Gastroesophageal sphincter (tissue), 4 donors: Measurements from ENCODE around the gene UAP1L1. TPM values are rescaled to one million over a fixed set of nuclear protein-coding genes. Genes with fewer than 3 reads are reported as not detected.

Experiments
- ATAC-seq: fragments of 150-250 bp; one replicate; pipeline ENCODE4 v1.9.1; 2016; ENCODE audit warnings: mild to moderate bottlenecking, moderate library complexity
- H3K27ac ChIP-seq, 4 donors: fragments of 200-600 bp; sonication (generic) in 3 of 4; 1 replicate in 3 of 4; 2 replicates in 1 of 4; pipeline ENCODE4 v1.5.1; 2016 to 2019
- H3K27me3 ChIP-seq: fragments of 200-600 bp; sonication (generic); one replicate; pipeline ENCODE4 v1.5.1; 2019
- H3K36me3 ChIP-seq, 2 donors: fragments of 200-600 bp; sonication (generic); one replicate each; pipeline ENCODE4 v1.5.1; 2019; ENCODE audit warnings: control low read depth in 1 of 2
- H3K4me1 ChIP-seq, 3 donors: fragments of 200-600 bp; sonication (generic); 1 replicate in 2 of 3; 2 replicates in 1 of 3; pipeline ENCODE4 v1.5.1; 2016 to 2019; ENCODE audit warnings: control low read depth in 2 of 3
- H3K4me3 ChIP-seq, 2 donors: fragments of 200-600 bp; sonication (generic); one replicate each; pipeline ENCODE4 v1.5.1; 2019; ENCODE audit warnings: mild to moderate bottlenecking in 1 of 2, moderate library complexity in 1 of 2
- H3K9me3 ChIP-seq, 3 donors: fragments of 200-600 bp; sonication (generic); one replicate each; pipeline ENCODE4 v1.5.1; 2017 to 2019; ENCODE audit warnings: control low read depth in 2 of 3
- CTCF ChIP-seq, 4 experiments: fragments of 200-600 bp in 2 of 4; fragments of 450-650 bp in 2 of 4; sonication (generic) in 1 of 4; IDR thresholded peaks; one replicate each; pipeline ENCODE4 v1.5.1; 2017 to 2019; ENCODE audit warnings: antibody characterized with exemption in 4 of 4, mild to moderate bottlenecking in 2 of 4, moderate library complexity in 2 of 4
- EP300 ChIP-seq: sonication (generic); formaldehyde crosslinking; IDR thresholded peaks from one replicate; pipeline ENCODE4 v1.6.1; 2017; ENCODE audit warnings: antibody characterized with exemption, mild to moderate bottlenecking
- POLR2A ChIP-seq, 2 donors: fragments of 450-650 bp; IDR thresholded peaks; one replicate each; pipeline ENCODE4 v1.6.1; 2017; ENCODE audit warnings: antibody characterized with exemption in 2 of 2, mild to moderate bottlenecking in 2 of 2, moderate library complexity in 1 of 2
- POLR2AphosphoS5 ChIP-seq: sonication (generic); formaldehyde crosslinking; IDR thresholded peaks from one replicate; pipeline ENCODE4 v1.6.1; 2017; ENCODE audit warnings: antibody characterized with exemption
- WGBS, 2 donors: methylation state at CpG; one replicate each; pipeline ENCODE4 v1.1.5; 2018; ENCODE audit warnings: low coverage in 1 of 2; 5-methylcytosine and 5-hydroxymethylcytosine counted together
- total RNA-seq, 4 donors: library from RNA; depleted of rRNA; stranded (reverse); fragments of >200 nt; gene quantifications; one replicate each; pipeline ENCODE4 v1.1.0, GENCODE V29; 2016

The UAP1L1 gene
- total RNA-seq, 4 donors from 2014 or later = 4.2 to 7.3 (median 6.0) TPM

- Histone ChIP-seq H3K9me3 (no peaks in the 10 kb centered on the region), H3K4me3 (no peak overlapping the region), H3K27me3 (peaks cover 16% of the 10 kb centered on the region), H3K27ac (peak overlapping the region in 1 of 4 donors; percentile 17), H3K4me1 (peaks cover 0 to 18% (median 13%) of the 10 kb centered on the region in 3 donors), H3K36me3 (peaks cover 0 to 28% of the 10 kb centered on the region in 2 donors)
- WGBS, 2 donors = 0% methylated on average over 3 of the region's 24 CpGs; no CpG with 5 or more reads in 1 of the 2 donors
- no peak for TF ChIP-seq POLR2A (IDR thresholded peaks at IDR 0.05)
- peak; percentile 6 for TF ChIP-seq POLR2AphosphoS5
- TF ChIP-seq CTCF (IDR thresholded peaks at IDR 0.05) = peak in 3 of 4 experiments; percentile 86 to 93 (median 86)
- TF ChIP-seq EP300 = no peak
- ATAC-seq = peak; percentile 77
These were observed 42.4 kb upstream of the UAP1L1 start for GRCh38 chr9:137034709-137035506.

- H3K27ac ChIP-seq = no peak overlapping the region
- no peak overlapping the region for H3K4me3 ChIP-seq
- peaks cover 0 to 34% of the 10 kb centered on the region in 2 donors for H3K36me3 ChIP-seq
- 0% methylated on average over 1 of the region's 9 CpGs; no CpG with 5 or more reads in 1 of the 2 donors for WGBS, 2 donors
- H3K4me1 ChIP-seq = peaks cover 0 to 18% (median 13%) of the 10 kb centered on the region in 3 donors
- H3K9me3 ChIP-seq = no peaks in the 10 kb centered on the region
- H3K27me3 ChIP-seq = peaks cover 16% of the 10 kb centered on the region
- TF ChIP-seq CTCF (IDR thresholded peaks at IDR 0.05) = no peak
- TF ChIP-seq POLR2A (IDR thresholded peaks at IDR 0.05) = no peak
- no peak for TF ChIP-seq EP300
- ATAC-seq = no peak
These were observed 41.8 kb upstream of the UAP1L1 start for GRCh38 chr9:137035507-137035834.

- H3K36me3 ChIP-seq = peaks cover 0 to 39% of the 10 kb centered on the region in 2 donors
- H3K4me3 ChIP-seq = no peak overlapping the region
- peaks cover 0 to 18% (median 13%) of the 10 kb centered on the region in 3 donors for H3K4me1 ChIP-seq
- H3K27ac ChIP-seq = no peak overlapping the region
- peaks cover 16% of the 10 kb centered on the region for H3K27me3 ChIP-seq
- H3K9me3 ChIP-seq = no peaks in the 10 kb centered on the region
- ATAC-seq = no peak
- 60% methylated on average over 1 of the region's 8 CpGs; no CpG with 5 or more reads in 1 of the 2 donors for WGBS, 2 donors
- TF ChIP-seq POLR2AphosphoS5 (no peak), POLR2A (IDR thresholded peaks at IDR 0.05) (no peak), CTCF (IDR thresholded peaks at IDR 0.05) (no peak), EP300 (no peak)
These were observed 41.4 kb upstream of the UAP1L1 start for GRCh38 chr9:137035937-137036336.

- Histone ChIP-seq H3K4me3 (no peak overlapping the region), H3K4me1 (peaks cover 0 to 18% (median 13%) of the 10 kb centered on the region in 3 donors), H3K36me3 (peaks cover 0 to 50% of the 10 kb centered on the region in 2 donors), H3K27ac (no peak overlapping the region), H3K27me3 (peaks cover 16% of the 10 kb centered on the region), H3K9me3 (no peaks in the 10 kb centered on the region)
- ATAC-seq = no peak
- WGBS, 2 donors = 89% methylated on average over 3 of the region's 13 CpGs; no CpG with 5 or more reads in 1 of the 2 donors
- TF ChIP-seq CTCF (IDR thresholded peaks at IDR 0.05) (no peak), POLR2A (IDR thresholded peaks at IDR 0.05) (no peak), POLR2AphosphoS5 (no peak), EP300 (no peak)
These were observed 40.3 kb upstream of the UAP1L1 start for GRCh38 chr9:137037035-137037434.

- WGBS, 2 donors = 85 to 87% methylated on average over 7 to 8 of the region's 10 CpGs
- Histone ChIP-seq H3K4me3 (no peak overlapping the region), H3K27me3 (peaks cover 16% of the 10 kb centered on the region), H3K4me1 (peaks cover 0 to 18% (median 13%) of the 10 kb centered on the region in 3 donors), H3K9me3 (no peaks in the 10 kb centered on the region), H3K27ac (no peak overlapping the region), H3K36me3 (peaks cover 0 to 52% of the 10 kb centered on the region in 2 donors)
- no peak for ATAC-seq
- no peak for TF ChIP-seq POLR2AphosphoS5
- TF ChIP-seq POLR2A (IDR thresholded peaks at IDR 0.05) = no peak
- no peak for TF ChIP-seq CTCF (IDR thresholded peaks at IDR 0.05)
- no peak for TF ChIP-seq EP300
These were observed 39.8 kb upstream of the UAP1L1 start for GRCh38 chr9:137037483-137037882.
